NB4 (cell line): Measurements from ENCODE around the gene GDPD5.

Experiments used
- CTCF ChIP-seq: IDR thresholded peaks from one replicate; pipeline ENCODE4 v1.5.1; 2012; ENCODE audit warnings: low read depth, low read length
- MAX ChIP-seq: IDR thresholded peaks from 2 replicates; pipeline ENCODE4 v1.6.1; 2011; ENCODE audit warnings: low read depth, low read length
- MYC ChIP-seq: IDR thresholded peaks from 2 replicates; pipeline ENCODE4 v1.6.1; 2011; ENCODE audit warnings: low read depth, low read length

GRCh38 chr11:75400146-75400865 lies 125.4 kb downstream of the GDPD5 start:
- no peak for TF ChIP-seq CTCF
- no peak for TF ChIP-seq MYC
- no peak for TF ChIP-seq MAX
